Nephron progenitor cell (in vitro differentiated cells): ENCODE measurements around the gene TAF11.

Source experiments
- DNase-seq: peaks from one replicate; pipeline ENCODE4 v3.0.0; 2021
- H3K27ac Mint-ChIP-seq: 2 replicates; pipeline ENCODE4 v1.8.0; 2021; ENCODE audit warnings: mild to moderate bottlenecking, moderate library complexity, mixed read lengths
- H3K27me3 Mint-ChIP-seq: 2 replicates; pipeline ENCODE4 v1.8.0; 2021; ENCODE audit warnings: mild to moderate bottlenecking, low read depth, mixed read lengths; ENCODE audit not compliant: poor library complexity
- H3K36me3 Mint-ChIP-seq: 2 replicates; pipeline ENCODE4 v1.8.0; 2021; ENCODE audit warnings: low read depth, mixed read lengths
- H3K4me1 Mint-ChIP-seq: 2 replicates; pipeline ENCODE4 v1.8.0; 2021; ENCODE audit warnings: mixed read lengths
- H3K4me3 Mint-ChIP-seq: 2 replicates; pipeline ENCODE4 v1.8.0; 2021; ENCODE audit warnings: mild to moderate bottlenecking, moderate library complexity, mixed read lengths
- H3K9me3 Mint-ChIP-seq: 2 replicates; pipeline ENCODE4 v1.8.0; 2021; ENCODE audit warnings: mild to moderate bottlenecking, moderate library complexity, mixed read lengths
- TF ChIP-seq, protein P1 (sequence below): fragments of 200-600 bp; sonication (generic); IDR thresholded peaks from 2 replicates; pipeline ENCODE4 v1.5.0; 2021; ENCODE audit warnings: antibody characterized with exemption

The TAF11 gene

DNA sequence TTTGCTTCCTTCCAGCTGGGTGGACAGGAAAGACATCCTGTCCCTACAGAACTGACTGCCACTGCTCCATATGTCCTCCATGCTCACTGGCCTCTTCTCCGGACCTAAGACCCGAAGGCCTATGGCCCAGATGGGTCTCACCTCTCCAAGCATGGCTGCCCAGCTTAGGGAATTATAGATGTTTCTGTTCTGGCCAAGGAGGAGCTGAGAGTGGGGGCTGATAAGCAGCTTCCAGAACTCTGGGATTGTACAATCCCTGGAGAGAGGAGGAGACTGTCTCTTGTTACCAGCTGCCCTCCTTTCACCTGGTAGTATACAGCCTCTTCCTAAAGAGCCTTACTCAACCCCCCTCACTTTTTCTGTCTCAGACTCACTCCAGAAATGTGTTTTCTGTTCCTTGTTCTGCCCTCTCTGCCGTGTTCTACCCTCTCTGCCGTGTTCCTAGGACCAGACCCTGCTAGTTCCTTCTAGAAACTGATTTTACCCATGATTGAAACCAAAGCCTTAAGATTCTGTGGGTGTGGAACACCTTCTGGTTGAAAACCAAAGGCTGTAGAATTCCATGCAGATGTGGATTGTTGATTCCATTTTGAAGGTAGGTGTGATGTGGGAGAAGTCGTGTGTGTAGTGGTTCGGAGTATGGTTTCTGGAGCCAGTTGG lies 29.9 kb upstream of the TAF11 start:
- H3K27ac Mint-ChIP-seq: no peak overlapping the region
- H3K36me3 Mint-ChIP-seq: peaks cover 5% of the 10 kb centered on the region
- H3K4me1 Mint-ChIP-seq: peaks cover 15% of the 10 kb centered on the region
- no peak overlapping the region for H3K4me3 Mint-ChIP-seq
- TF ChIP-seq, protein P1, sequence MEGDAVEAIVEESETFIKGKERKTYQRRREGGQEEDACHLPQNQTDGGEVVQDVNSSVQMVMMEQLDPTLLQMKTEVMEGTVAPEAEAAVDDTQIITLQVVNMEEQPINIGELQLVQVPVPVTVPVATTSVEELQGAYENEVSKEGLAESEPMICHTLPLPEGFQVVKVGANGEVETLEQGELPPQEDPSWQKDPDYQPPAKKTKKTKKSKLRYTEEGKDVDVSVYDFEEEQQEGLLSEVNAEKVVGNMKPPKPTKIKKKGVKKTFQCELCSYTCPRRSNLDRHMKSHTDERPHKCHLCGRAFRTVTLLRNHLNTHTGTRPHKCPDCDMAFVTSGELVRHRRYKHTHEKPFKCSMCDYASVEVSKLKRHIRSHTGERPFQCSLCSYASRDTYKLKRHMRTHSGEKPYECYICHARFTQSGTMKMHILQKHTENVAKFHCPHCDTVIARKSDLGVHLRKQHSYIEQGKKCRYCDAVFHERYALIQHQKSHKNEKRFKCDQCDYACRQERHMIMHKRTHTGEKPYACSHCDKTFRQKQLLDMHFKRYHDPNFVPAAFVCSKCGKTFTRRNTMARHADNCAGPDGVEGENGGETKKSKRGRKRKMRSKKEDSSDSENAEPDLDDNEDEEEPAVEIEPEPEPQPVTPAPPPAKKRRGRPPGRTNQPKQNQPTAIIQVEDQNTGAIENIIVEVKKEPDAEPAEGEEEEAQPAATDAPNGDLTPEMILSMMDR: no peak
- DNase-seq: no peak
- no peaks in the 10 kb centered on the region for H3K27me3 Mint-ChIP-seq
- no peaks in the 10 kb centered on the region for H3K9me3 Mint-ChIP-seq

DNA sequence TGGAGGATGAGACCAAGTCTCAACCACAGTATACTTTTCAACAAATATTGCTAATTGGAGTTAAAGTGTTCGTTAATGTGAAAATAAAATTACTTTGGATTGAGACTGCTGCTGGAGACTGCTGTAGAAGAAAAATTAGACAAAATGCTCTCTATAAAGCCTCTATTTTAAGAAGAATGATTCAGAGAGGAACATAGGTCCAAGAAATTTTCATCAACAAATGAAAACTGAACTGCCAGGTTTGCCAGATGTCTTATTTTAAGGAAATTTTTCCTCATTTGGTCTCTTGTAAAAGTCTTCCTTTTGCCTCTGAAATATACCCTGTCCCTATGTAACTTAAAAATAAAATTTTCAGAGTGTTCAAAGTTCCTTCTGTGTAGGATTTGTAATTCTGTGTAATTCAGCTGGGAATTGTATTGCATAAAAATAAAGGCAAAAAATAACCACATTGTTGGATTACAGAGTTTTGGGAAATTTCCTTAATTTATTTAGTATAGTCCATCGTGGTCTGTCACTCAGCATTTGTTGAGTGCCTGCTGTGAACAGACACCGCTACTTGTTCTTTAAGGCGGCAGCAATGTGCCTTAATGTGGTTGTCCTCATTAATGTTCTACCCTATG lies 28.6 kb upstream of the TAF11 start:
- Mint-ChIP-seq H3K27me3 (no peaks in the 10 kb centered on the region), H3K36me3 (peaks cover 5% of the 10 kb centered on the region), H3K9me3 (no peaks in the 10 kb centered on the region), H3K4me3 (no peak overlapping the region), H3K27ac (no peak overlapping the region), H3K4me1 (peaks cover 21% of the 10 kb centered on the region)
- TF ChIP-seq, protein P1: no peak
- no peak for DNase-seq

DNA sequence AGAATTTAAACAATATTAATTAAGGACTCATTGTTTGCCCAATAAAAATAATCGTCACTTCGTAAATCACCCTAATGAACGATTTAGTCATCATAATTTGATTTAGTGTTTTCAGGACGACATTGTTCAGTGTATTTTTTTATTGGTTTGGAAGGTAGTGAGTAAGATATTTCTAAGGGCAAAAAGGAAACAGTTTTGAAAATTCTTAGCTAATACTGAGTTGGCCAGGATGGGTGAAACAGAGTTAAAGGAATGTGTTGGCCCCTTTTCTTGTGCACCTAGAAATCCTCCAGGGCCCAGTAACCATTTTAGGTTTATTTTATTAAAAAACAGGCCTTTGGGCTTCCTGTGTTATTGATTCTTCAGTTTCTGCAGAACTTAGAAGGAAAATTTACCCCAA lies 26.5 kb upstream of the TAF11 start:
- DNase-seq: no peak
- Mint-ChIP-seq H3K27ac (no peak overlapping the region), H3K27me3 (no peaks in the 10 kb centered on the region), H3K36me3 (peaks cover 5% of the 10 kb centered on the region), H3K4me3 (no peak overlapping the region), H3K4me1 (peaks cover 36% of the 10 kb centered on the region), H3K9me3 (no peaks in the 10 kb centered on the region)
- TF ChIP-seq, protein P1: no peak

GRCh38 chr6:34912715-34913464 lies 25.0 kb upstream of the TAF11 start:
- Mint-ChIP-seq H3K27me3 (peaks cover 3% of the 10 kb centered on the region), H3K27ac (no peak overlapping the region), H3K4me3 (no peak overlapping the region), H3K9me3 (no peaks in the 10 kb centered on the region), H3K4me1 (peaks cover 36% of the 10 kb centered on the region), H3K36me3 (peaks cover 2% of the 10 kb centered on the region)
- TF ChIP-seq, protein P1: no peak
- no peak for DNase-seq

- DNase-seq: no peak
- Mint-ChIP-seq H3K36me3 (no peaks in the 10 kb centered on the region), H3K27ac (no peak overlapping the region), H3K9me3 (no peaks in the 10 kb centered on the region), H3K4me1 (peaks cover 29% of the 10 kb centered on the region), H3K27me3 (peaks cover 5% of the 10 kb centered on the region), H3K4me3 (no peak overlapping the region)
- TF ChIP-seq, protein P1: no peak
These were observed 24.0 kb upstream of the TAF11 start for GRCh38 chr6:34911822-34912221.
